ENCODE data around the gene RNASE11.

GRCh38 chr14:20614038-20614840 lies 26.4 kb upstream of the RNASE11 start:
- TF ChIP-seq CTCF (IDR thresholded peaks at IDR 0.05) (no peak), ZFX (IDR thresholded peaks at IDR 0.05; ENCODE audit: borderline replicate concordance) (no peak)
